HL-60 (cell line): ENCODE results near the gene NPHP4.

Experiments
- POLR2AphosphoS5 ChIP-seq: IDR thresholded peaks from 2 replicates; pipeline ENCODE4 v1.6.1; 2012; ENCODE audit warnings: low read depth
- TF ChIP-seq, protein P1 (sequence below): IDR thresholded peaks from one replicate; pipeline ENCODE4 v1.5.1; 2011; ENCODE audit warnings: low read length, control low read depth, inconsistent platforms; ENCODE audit not compliant: insufficient read depth
- TF ChIP-seq, protein P2 (sequence below): IDR thresholded peaks from 2 replicates; pipeline ENCODE4 v1.6.1; 2012; ENCODE audit warnings: low read depth; ENCODE audit not compliant: insufficient replicate concordance

DNA sequence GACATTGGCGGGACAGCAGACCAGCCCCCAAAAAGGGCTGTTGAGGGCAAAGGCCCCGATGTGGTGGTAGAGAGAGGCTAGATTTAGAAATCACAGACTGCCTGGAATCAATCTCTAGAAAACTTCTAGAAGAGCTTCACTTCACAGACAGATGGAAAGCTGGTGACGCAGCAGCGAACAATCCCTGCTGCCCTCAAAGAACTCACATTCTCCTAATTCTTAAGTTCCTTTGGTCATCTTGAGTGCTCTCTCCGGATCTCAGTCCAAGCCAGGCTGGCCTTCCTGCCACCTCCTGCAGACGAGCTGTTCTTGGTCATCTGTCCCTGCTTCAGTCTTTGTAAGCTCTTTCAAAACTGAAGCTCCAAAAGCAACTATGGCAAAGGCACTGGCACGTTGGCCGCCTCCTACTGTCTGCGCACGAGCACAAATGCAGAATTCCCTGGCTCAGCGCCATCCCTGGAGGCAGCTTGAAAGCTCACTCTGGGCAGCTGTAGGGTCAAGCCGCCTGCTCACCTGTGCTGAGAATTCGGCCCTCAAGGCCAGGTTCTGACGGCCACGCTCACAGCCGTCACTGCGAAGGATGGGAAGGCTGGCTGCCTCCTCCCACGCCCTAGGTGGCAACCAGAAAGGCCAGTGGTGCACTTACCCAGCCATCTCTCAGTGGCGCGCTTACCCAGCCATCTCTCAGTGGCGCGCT is 110.6 kb downstream of the NPHP4 start:
- TF ChIP-seq, protein P1, sequence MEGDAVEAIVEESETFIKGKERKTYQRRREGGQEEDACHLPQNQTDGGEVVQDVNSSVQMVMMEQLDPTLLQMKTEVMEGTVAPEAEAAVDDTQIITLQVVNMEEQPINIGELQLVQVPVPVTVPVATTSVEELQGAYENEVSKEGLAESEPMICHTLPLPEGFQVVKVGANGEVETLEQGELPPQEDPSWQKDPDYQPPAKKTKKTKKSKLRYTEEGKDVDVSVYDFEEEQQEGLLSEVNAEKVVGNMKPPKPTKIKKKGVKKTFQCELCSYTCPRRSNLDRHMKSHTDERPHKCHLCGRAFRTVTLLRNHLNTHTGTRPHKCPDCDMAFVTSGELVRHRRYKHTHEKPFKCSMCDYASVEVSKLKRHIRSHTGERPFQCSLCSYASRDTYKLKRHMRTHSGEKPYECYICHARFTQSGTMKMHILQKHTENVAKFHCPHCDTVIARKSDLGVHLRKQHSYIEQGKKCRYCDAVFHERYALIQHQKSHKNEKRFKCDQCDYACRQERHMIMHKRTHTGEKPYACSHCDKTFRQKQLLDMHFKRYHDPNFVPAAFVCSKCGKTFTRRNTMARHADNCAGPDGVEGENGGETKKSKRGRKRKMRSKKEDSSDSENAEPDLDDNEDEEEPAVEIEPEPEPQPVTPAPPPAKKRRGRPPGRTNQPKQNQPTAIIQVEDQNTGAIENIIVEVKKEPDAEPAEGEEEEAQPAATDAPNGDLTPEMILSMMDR, result no peak
- TF ChIP-seq, protein P2, sequence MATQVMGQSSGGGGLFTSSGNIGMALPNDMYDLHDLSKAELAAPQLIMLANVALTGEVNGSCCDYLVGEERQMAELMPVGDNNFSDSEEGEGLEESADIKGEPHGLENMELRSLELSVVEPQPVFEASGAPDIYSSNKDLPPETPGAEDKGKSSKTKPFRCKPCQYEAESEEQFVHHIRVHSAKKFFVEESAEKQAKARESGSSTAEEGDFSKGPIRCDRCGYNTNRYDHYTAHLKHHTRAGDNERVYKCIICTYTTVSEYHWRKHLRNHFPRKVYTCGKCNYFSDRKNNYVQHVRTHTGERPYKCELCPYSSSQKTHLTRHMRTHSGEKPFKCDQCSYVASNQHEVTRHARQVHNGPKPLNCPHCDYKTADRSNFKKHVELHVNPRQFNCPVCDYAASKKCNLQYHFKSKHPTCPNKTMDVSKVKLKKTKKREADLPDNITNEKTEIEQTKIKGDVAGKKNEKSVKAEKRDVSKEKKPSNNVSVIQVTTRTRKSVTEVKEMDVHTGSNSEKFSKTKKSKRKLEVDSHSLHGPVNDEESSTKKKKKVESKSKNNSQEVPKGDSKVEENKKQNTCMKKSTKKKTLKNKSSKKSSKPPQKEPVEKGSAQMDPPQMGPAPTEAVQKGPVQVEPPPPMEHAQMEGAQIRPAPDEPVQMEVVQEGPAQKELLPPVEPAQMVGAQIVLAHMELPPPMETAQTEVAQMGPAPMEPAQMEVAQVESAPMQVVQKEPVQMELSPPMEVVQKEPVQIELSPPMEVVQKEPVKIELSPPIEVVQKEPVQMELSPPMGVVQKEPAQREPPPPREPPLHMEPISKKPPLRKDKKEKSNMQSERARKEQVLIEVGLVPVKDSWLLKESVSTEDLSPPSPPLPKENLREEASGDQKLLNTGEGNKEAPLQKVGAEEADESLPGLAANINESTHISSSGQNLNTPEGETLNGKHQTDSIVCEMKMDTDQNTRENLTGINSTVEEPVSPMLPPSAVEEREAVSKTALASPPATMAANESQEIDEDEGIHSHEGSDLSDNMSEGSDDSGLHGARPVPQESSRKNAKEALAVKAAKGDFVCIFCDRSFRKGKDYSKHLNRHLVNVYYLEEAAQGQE, result no peak
- no peak for TF ChIP-seq POLR2AphosphoS5
